ENCODE data around the gene BABAM2.
"Not testable (repeated sequence)": the region's sequence is repeated elsewhere in the genome, so short reads cannot be mapped to it uniquely, and the experiment has no call there.

The BABAM2 gene

GRCh38 chr2:28368357-28368798 is 477.8 kb downstream of the BABAM2 start:
- FAIRE-seq (no peak), DNase-seq (ENCODE audit: low spot score) (no peak)

GRCh38 chr2:28369358-28369757 is 478.8 kb downstream of the BABAM2 start:
- FAIRE-seq (no peak), DNase-seq (ENCODE audit: low spot score) (no peak)

GRCh38 chr2:28370354-28370753 is 479.8 kb downstream of the BABAM2 start:
- no peak for FAIRE-seq
- DNase-seq (ENCODE audit: low spot score) = no peak

GRCh38 chr2:28371728-28372127 is 481.2 kb downstream of the BABAM2 start:
- FAIRE-seq; DNase-seq (ENCODE audit: low spot score): not testable (repeated sequence)

- no peak for DNase-seq (ENCODE audit: low spot score)
- no peak for FAIRE-seq
Observed at GRCh38 chr2:28373854-28374253, 483.3 kb downstream of the BABAM2 start.

- no peak for FAIRE-seq
- DNase-seq (ENCODE audit: low spot score) = no peak
Observed at GRCh38 chr2:28374331-28374730, 483.8 kb downstream of the BABAM2 start.

- DNase-seq (ENCODE audit: low spot score) = no peak
- no peak for FAIRE-seq
Observed at GRCh38 chr2:28375236-28375635, 484.7 kb downstream of the BABAM2 start.

GRCh38 chr2:28375742-28376631 is 485.5 kb downstream of the BABAM2 start:
- no peak for DNase-seq (ENCODE audit: low spot score)
- no peak for FAIRE-seq

- DNase-seq (ENCODE audit: low spot score) (no peak), FAIRE-seq (no peak)
Observed at GRCh38 chr2:28377195-28377816, 486.8 kb downstream of the BABAM2 start.

GRCh38 chr2:28377984-28378678 is 487.6 kb downstream of the BABAM2 start:
- DNase-seq (ENCODE audit: low spot score) = no peak
- FAIRE-seq = no peak

- FAIRE-seq = no peak
- no peak for DNase-seq (ENCODE audit: low spot score)
Observed at GRCh38 chr2:28378679-28379584, 488.4 kb downstream of the BABAM2 start.

GRCh38 chr2:28380219-28380618 is 489.7 kb downstream of the BABAM2 start:
- DNase-seq (ENCODE audit: low spot score) = no peak
- no peak for FAIRE-seq

GRCh38 chr2:28381225-28382180 is 491.0 kb downstream of the BABAM2 start:
- no peak for DNase-seq (ENCODE audit: low spot score)

GRCh38 chr2:28382755-28383154 is 492.2 kb downstream of the BABAM2 start:
- FAIRE-seq (no peak), DNase-seq (ENCODE audit: low spot score) (no peak)

More at GRCh38 chr2:28381225-28382180, 491.0 kb downstream of the BABAM2 start:
- no peak for FAIRE-seq

GRCh38 chr2:28387082-28387960 is 496.8 kb downstream of the BABAM2 start:
- FAIRE-seq (no peak), DNase-seq (ENCODE audit: low spot score) (peak; percentile 78)

Measured in RCC 7860 (cell line).